Neutrophil (primary cell): ENCODE results near the gene SIK2.

Source experiments
- H3K27ac ChIP-seq: fragments of 200-600 bp; sonication (generic); 2 replicates; pipeline ENCODE4 v1.5.1; 2016; ENCODE audit warnings: mild to moderate bottlenecking, moderate library complexity
- H3K27me3 ChIP-seq: fragments of 200-600 bp; sonication (generic); 2 replicates; pipeline ENCODE4 v1.6.0; 2016; ENCODE audit warnings: mild to moderate bottlenecking
- H3K36me3 ChIP-seq: fragments of 200-600 bp; sonication (generic); 2 replicates; pipeline ENCODE4 v1.5.1; 2017
- H3K4me1 ChIP-seq, 2 experiments: fragments of 200-600 bp in 1 of 2; sonication (generic) in 1 of 2; 1 replicate in 1 of 2; 2 replicates in 1 of 2; pipeline versions ENCODE4 v1.5.1 to v1.6.1; 2013 to 2016; ENCODE audit warnings: low read depth in 1 of 2, low read length in 1 of 2, mild to moderate bottlenecking in 1 of 2, moderate library complexity in 1 of 2; ENCODE audit not compliant: control insufficient read depth in 1 of 2, insufficient read depth in 1 of 2
- H3K4me3 ChIP-seq, 2 experiments: fragments of 200-600 bp in 1 of 2; sonication (generic) in 1 of 2; 1 replicate in 1 of 2; 2 replicates in 1 of 2; pipeline ENCODE4 v1.5.1; 2013 to 2016; ENCODE audit warnings: low read depth in 1 of 2, low read length in 1 of 2, mild to moderate bottlenecking in 1 of 2, moderate library complexity in 1 of 2
- H3K9me3 ChIP-seq: fragments of 200-600 bp; sonication (generic); 2 replicates; pipeline ENCODE4 v1.5.1; 2016
- CTCF ChIP-seq: fragments of 200-600 bp; sonication (generic); IDR thresholded peaks from 2 replicates; pipeline ENCODE4 v1.5.1; 2016; ENCODE audit warnings: antibody characterized with exemption

Gene SIK2

DNA sequence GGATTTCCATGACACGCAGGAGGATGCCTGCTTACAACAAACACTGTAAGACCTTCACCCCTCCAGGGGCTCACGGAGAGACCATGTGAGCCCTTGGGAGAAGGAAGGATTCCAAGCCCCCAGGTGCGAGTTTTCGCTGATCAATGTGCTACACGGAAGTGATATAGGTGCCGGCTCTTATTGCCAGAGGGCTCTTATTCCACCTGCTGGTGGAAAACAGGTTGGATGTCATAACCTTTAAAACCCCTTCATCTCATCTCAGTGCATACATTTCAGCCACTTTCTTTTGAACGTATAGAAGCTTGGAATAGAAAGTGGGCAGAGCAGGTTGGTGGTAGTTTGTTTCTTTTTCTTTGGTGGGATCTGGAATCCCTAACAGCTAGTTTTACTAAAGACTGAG lies 35.9 kb upstream of the SIK2 start:
- Histone ChIP-seq H3K36me3 (no peaks in the 10 kb centered on the region), H3K27me3 (no peaks in the 10 kb centered on the region), H3K4me3 (no peak overlapping the region), H3K9me3 (no peaks in the 10 kb centered on the region), H3K4me1 (no peaks in the 10 kb centered on the region), H3K27ac (no peak overlapping the region)
- TF ChIP-seq CTCF, result no peak

DNA sequence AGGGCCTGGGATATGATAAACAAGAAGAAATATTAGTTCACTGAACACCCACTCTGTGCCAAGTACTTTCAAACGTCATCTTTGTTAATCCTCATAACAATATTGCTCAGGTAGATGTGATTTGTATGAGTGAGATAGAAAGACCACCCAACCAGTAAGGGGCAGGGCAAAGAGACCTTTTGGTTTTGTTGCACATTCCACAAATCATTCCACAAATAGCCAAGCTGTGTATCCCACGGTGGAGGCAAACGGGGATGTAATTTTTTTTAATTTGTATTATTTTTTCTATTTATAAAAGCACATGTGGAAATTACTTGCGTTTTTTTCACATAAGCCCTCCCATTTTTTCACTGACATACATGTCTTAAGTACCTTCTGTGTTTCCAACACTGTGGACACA lies 32.8 kb upstream of the SIK2 start:
- no peaks in the 10 kb centered on the region for H3K36me3 ChIP-seq
- no peak overlapping the region for H3K27ac ChIP-seq
- H3K9me3 ChIP-seq, result no peaks in the 10 kb centered on the region
- no peak overlapping the region for H3K4me3 ChIP-seq
- H3K4me1 ChIP-seq, result no peaks in the 10 kb centered on the region
- no peak for TF ChIP-seq CTCF
- peaks cover 7% of the 10 kb centered on the region for H3K27me3 ChIP-seq

GRCh38 chr11:111570796-111571195 lies 31.5 kb upstream of the SIK2 start:
- Histone ChIP-seq H3K4me3 (no peak overlapping the region), H3K27me3 (peaks cover 7% of the 10 kb centered on the region), H3K36me3 (no peaks in the 10 kb centered on the region), H3K4me1 (no peaks in the 10 kb centered on the region), H3K27ac (no peak overlapping the region), H3K9me3 (no peaks in the 10 kb centered on the region)
- TF ChIP-seq CTCF, result no peak

DNA sequence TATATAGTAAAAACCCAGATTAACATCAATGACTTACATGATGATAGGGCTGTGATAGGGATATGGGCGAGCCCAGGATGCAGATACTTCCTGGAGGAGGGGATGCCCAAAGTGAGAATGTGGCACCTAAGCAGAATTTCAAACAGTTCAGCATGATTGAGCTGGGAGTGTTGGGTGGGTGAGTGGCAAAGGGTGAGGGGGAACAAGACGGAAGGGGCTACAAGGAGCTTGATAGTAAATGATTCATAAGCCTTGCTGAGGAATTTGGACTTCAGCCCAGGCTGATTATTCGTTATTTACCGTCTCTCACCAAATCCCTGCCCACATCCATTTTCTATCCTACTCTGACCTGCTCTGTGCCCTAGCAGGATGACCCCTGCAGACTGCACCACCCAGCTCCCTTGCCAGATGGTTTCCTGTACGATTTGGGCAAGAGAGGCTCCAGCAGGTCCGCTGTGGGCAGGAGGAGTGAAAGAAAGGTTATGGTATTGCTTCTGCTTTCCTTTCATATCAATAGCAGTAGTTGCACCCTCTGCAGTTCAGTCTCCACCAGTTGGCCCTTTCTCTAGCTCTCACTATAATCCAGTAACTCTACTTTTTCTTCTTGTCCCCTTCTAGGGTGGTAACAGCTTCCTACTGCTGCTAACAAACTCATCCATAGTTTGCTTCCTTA lies 30.3 kb upstream of the SIK2 start:
- no peaks in the 10 kb centered on the region for H3K4me1 ChIP-seq
- H3K4me3 ChIP-seq, result no peak overlapping the region
- H3K27me3 ChIP-seq, result peaks cover 7% of the 10 kb centered on the region
- H3K9me3 ChIP-seq, result no peaks in the 10 kb centered on the region
- no peaks in the 10 kb centered on the region for H3K36me3 ChIP-seq
- no peak overlapping the region for H3K27ac ChIP-seq
- TF ChIP-seq CTCF, result no peak

- H3K27ac ChIP-seq, result no peak overlapping the region
- H3K36me3 ChIP-seq, result no peaks in the 10 kb centered on the region
- H3K9me3 ChIP-seq, result no peaks in the 10 kb centered on the region
- H3K27me3 ChIP-seq, result peaks cover 7% of the 10 kb centered on the region
- no peak for TF ChIP-seq CTCF
- H3K4me1 ChIP-seq, result no peaks in the 10 kb centered on the region
- no peak overlapping the region for H3K4me3 ChIP-seq
Measured at GRCh38 chr11:111572581-111572980, 29.7 kb upstream of the SIK2 start.
